Brain microvascular endothelial cell (primary cell): ENCODE results near the gene ARHGAP44.

Source experiments
- DNase-seq: peaks from one replicate; pipeline ENCODE4 v3.0.0-alpha.2; 2020
- H3K27ac ChIP-seq: fragments of 250-450 bp; sonication (Bioruptor Pico); 2 replicates; pipeline ENCODE4 v1.5.1; 2020; ENCODE audit warnings: mild to moderate bottlenecking, moderate library complexity
- H3K27me3 ChIP-seq: fragments of 250-450 bp; sonication (Bioruptor Pico); replicated peaks from 2 replicates; pipeline ENCODE4 v1.5.1; 2020; ENCODE audit warnings: mild to moderate bottlenecking
- H3K36me3 ChIP-seq: fragments of 250-450 bp; sonication (Bioruptor Pico); replicated peaks from 2 replicates; pipeline ENCODE4 v1.5.1; 2020; ENCODE audit warnings: mild to moderate bottlenecking
- H3K4me3 ChIP-seq: 2 replicates; pipeline ENCODE4 v1.5.1; 2011; ENCODE audit warnings: low read depth, mild to moderate bottlenecking, control low read depth, low read length, moderate library complexity
- in situ Hi-C: cut with HindIII; loops from 2 replicates; pipeline ENCODE4 v1.10.0; 2017; ENCODE audit warnings: low sequenced_read_pairs, low pct_ligation_motif_present
- TF ChIP-seq, protein P1 (sequence below): IDR thresholded peaks from 2 replicates; pipeline ENCODE4 v1.5.1; 2011; ENCODE audit warnings: low read depth, mild to moderate bottlenecking, moderate library complexity, low read length, control low read depth, inconsistent platforms; ENCODE audit errors: missing control alignments

The ARHGAP44 gene

DNA sequence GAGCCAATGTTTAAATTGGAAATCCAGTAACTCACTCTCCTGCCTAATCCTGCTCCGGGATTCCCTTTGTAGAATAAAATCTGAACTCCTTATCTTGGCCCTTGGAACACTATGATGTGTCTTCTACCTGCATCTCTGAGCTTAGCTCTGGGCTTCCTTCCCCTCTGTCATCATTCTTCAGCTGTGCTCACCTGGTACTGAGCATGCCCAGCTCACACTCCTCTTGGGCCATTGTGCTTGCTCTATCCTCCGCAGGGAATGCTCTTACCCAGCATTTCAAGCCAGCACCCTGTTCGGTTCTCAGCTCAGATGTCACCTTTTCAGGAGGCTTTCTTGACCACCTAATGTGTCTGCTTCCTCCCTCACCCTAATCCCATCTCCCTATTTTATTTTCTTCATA is 112.7 kb downstream of the ARHGAP44 start:
- TF ChIP-seq, protein P1, sequence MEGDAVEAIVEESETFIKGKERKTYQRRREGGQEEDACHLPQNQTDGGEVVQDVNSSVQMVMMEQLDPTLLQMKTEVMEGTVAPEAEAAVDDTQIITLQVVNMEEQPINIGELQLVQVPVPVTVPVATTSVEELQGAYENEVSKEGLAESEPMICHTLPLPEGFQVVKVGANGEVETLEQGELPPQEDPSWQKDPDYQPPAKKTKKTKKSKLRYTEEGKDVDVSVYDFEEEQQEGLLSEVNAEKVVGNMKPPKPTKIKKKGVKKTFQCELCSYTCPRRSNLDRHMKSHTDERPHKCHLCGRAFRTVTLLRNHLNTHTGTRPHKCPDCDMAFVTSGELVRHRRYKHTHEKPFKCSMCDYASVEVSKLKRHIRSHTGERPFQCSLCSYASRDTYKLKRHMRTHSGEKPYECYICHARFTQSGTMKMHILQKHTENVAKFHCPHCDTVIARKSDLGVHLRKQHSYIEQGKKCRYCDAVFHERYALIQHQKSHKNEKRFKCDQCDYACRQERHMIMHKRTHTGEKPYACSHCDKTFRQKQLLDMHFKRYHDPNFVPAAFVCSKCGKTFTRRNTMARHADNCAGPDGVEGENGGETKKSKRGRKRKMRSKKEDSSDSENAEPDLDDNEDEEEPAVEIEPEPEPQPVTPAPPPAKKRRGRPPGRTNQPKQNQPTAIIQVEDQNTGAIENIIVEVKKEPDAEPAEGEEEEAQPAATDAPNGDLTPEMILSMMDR, result no peak
- Histone ChIP-seq H3K4me3 (no peak overlapping the region), H3K36me3 (no peaks in the 10 kb centered on the region), H3K27me3 (no peaks in the 10 kb centered on the region), H3K27ac (no peak overlapping the region)
- in situ Hi-C loops, result no loop called here
- no peak for DNase-seq

DNA sequence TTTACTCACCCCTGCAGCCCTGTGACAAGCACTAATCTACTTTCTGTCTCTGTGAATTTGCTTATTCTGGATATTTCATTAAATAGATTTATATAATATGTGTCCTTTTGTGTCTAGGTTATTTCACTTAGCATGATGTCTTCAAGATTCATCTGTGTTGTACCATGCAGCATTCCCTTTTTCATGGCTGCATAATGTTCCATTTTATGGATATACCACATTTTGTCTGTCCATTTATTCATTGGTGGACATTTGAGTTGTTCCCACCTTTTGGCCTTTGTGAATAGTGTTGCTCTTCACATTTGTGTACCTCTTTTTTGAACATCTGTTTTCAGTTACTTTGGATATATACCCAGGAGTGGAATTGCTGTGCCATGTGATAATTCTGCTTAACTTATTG is 118.2 kb downstream of the ARHGAP44 start:
- TF ChIP-seq, protein P1, result no peak
- H3K4me3 ChIP-seq, result no peak overlapping the region
- DNase-seq, result no peak
- no peaks in the 10 kb centered on the region for H3K36me3 ChIP-seq
- no peaks in the 10 kb centered on the region for H3K27me3 ChIP-seq
- H3K27ac ChIP-seq, result no peak overlapping the region
- in situ Hi-C loops, result no loop called here

DNA sequence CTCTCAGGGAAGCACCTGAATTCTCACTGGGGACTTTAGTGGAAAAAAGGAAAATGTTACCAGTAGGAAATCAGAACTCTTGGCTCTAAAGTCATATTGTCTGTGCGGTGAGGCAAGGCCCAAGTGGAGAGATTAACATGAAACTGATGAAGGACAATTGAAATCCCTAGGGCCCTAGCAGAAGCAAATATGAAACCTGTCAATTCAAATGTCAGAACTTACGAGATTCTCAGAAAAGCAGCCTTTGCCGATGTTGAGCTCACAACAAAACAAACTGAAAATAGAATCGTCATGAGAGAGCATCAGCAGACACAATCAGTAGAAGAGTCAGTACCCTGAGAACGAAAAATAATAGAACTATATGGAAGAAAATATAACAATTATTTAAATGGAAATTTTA is 119.7 kb downstream of the ARHGAP44 start:
- no peak overlapping the region for H3K4me3 ChIP-seq
- no peaks in the 10 kb centered on the region for H3K27me3 ChIP-seq
- no peak for DNase-seq
- no peaks in the 10 kb centered on the region for H3K36me3 ChIP-seq
- TF ChIP-seq, protein P1, result no peak
- H3K27ac ChIP-seq, result no peak overlapping the region
- in situ Hi-C loops, result no loop called here

DNA sequence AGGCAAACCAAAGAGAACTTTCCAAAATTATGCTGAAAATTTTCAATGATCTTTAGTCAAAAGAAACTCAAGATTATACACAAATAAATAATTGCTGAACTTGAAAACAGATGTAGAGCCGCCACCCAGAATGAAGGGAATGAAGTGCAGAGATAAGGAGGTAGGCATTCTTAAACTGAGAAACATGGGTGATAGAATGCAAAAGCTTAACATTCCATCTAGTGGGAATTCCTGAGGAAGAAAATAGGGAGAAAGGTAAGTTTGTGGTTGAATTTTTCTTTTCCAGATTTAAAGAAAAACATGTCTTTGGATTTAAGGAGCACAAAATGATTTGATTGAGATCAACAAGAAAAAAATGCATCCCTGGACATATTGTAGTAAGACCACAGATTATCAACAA is 120.2 kb downstream of the ARHGAP44 start:
- in situ Hi-C loops, result no loop called here
- Histone ChIP-seq H3K36me3 (no peaks in the 10 kb centered on the region), H3K27me3 (no peaks in the 10 kb centered on the region), H3K27ac (no peak overlapping the region), H3K4me3 (no peak overlapping the region)
- DNase-seq, result no peak
- TF ChIP-seq, protein P1, result no peak

DNA sequence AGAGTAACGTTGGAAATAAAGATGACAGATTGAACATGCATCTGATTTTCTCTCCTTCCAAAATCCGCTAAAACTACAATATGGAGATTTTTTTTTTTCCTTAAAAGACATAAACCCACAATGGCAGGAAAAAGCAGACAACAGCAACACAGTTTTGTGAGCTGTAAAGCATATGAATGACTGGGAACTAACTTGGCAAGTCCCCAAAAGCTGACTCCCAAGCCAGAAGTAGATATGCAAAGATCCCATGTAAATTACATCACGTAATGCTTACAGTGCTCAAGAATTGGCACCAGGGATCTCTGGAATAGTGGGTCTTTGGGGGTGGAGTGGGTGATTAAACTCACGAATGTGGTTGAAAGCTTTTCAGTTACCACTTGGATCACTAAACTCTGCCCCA is 121.9 kb downstream of the ARHGAP44 start:
- TF ChIP-seq, protein P1, result no peak
- Histone ChIP-seq H3K4me3 (no peak overlapping the region), H3K27ac (no peak overlapping the region), H3K27me3 (no peaks in the 10 kb centered on the region), H3K36me3 (no peaks in the 10 kb centered on the region)
- DNase-seq, result peak; percentile 9
- in situ Hi-C loops, result no loop called here

DNA sequence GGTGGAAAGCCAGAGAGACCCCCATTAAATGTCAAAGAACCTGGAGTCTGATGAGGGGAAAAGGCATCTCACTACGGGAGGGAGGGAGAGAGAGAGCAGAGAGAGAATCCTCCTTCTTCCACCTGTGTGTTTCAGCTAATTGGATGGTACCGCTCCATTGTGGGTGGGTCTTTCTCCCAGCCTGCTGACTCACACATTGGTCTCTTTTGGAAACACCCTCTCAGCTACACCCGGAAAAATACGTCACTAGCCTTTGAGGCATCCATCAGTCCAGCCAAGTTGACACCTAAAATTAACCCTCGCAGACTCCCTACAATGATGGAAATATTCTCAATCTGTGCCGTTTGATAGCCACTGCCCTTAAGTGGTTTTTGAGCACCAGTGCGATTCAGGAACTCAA is 128.1 kb downstream of the ARHGAP44 start:
- in situ Hi-C loops, result no loop called here
- no peak overlapping the region for H3K4me3 ChIP-seq

More for the DNA sequence above, 128.1 kb downstream of the ARHGAP44 start:
- Histone ChIP-seq H3K27me3 (no peaks in the 10 kb centered on the region), H3K27ac (no peak overlapping the region), H3K36me3 (no peaks in the 10 kb centered on the region)
- DNase-seq, result no peak
- TF ChIP-seq, protein P1, result no peak
